Endothelial cell of umbilical vein (primary cell): ENCODE data around the gene FGF9. TPM values are rescaled to one million over a fixed set of nuclear protein-coding genes. Genes with fewer than 3 reads are reported as not detected.

Experiments used
- BruUV-seq: library from RNA; stranded (reverse); fragments of 400-500 nt; replicated peaks from 2 replicates; lab custom pipeline; 2021; lab: Mats Ljungman, UMichigan
- CTCF ChIA-PET: fragments of 300-600, 350-600 bp; sonication (Branson Sonifier 250); formaldehyde crosslinking; loops from one replicate; lab custom pipeline; 2021; ENCODE audit warnings: antibody characterized with exemption, inconsistent platforms; lab: Charles Lee
- POLR2A ChIA-PET: fragments of 300-600, 350-600 bp; sonication (Branson Sonifier 250); formaldehyde crosslinking; loops from one replicate; lab custom pipeline; 2021; ENCODE audit warnings: antibody characterized with exemption, inconsistent platforms; lab: Charles Lee
- DNase-seq: peaks from one replicate; pipeline ENCODE4 v3.0.0-alpha.2; 2011; ENCODE audit warnings: low read depth, low spot score
- FAIRE-seq: peaks from 2 replicates; lab custom pipeline; 2011; peaks lifted over from hg19 to GRCh38; lab: Jason Lieb, UNC
- H2AFZ ChIP-seq: 2 replicates; pipeline ENCODE4 v1.6.0; 2012; ENCODE audit warnings: low read depth, low read length, control low read depth, inconsistent platforms
- H3K27ac ChIP-seq: 2 replicates; pipeline ENCODE4 v1.5.1; 2011; ENCODE audit warnings: low read depth, mild to moderate bottlenecking, control low read depth, low read length, moderate library complexity; ENCODE audit not compliant: insufficient read depth
- H3K27me3 ChIP-seq, 2 experiments: 2 replicates each; pipeline versions ENCODE4 v1.6.0 to v1.6.1; 2011; ENCODE audit warnings: low read length in 2 of 2, mixed read lengths in 1 of 2; ENCODE audit not compliant: control insufficient read depth in 2 of 2, insufficient read depth in 2 of 2
- H3K36me3 ChIP-seq, 2 experiments: 2 replicates in 1 of 2; 3 replicates in 1 of 2; pipeline ENCODE4 v1.5.1; 2011; ENCODE audit warnings: low read length in 2 of 2, mild to moderate bottlenecking in 1 of 2, moderate library complexity in 1 of 2; ENCODE audit not compliant: control insufficient read depth in 2 of 2, insufficient read depth in 2 of 2; ENCODE audit errors: extremely low read depth in 1 of 2
- H3K4me1 ChIP-seq: 3 replicates; pipeline ENCODE4 v1.5.1; 2011; ENCODE audit warnings: mild to moderate bottlenecking, low read length; ENCODE audit not compliant: control insufficient read depth, insufficient read depth; ENCODE audit errors: extremely low read depth
- H3K4me2 ChIP-seq: 2 replicates; pipeline ENCODE4 v1.6.1; 2011; ENCODE audit warnings: low read length, control low read depth, mixed read lengths; ENCODE audit not compliant: insufficient read depth
- H3K4me3 ChIP-seq, 3 experiments: fragments of 200-600 bp in 1 of 3; sonication (generic), shearing (Covaris generic) in 1 of 3; replicated peaks in 1 of 3; 2 replicates each; pipeline ENCODE4 v1.5.1; 2011 to 2016; ENCODE audit warnings: control low read depth in 3 of 3, low read length in 3 of 3, mild to moderate bottlenecking in 2 of 3, inconsistent platforms in 1 of 3, low read depth in 1 of 3, moderate library complexity in 1 of 3; ENCODE audit not compliant: insufficient read depth in 1 of 3
- H3K79me2 ChIP-seq: 2 replicates; pipeline ENCODE4 v1.6.0; 2012; ENCODE audit warnings: low read length, inconsistent platforms; ENCODE audit not compliant: control insufficient read depth, insufficient read depth
- H3K9ac ChIP-seq: replicated peaks from 2 replicates; pipeline ENCODE3; 2011; ENCODE audit warnings: low read length, control low read depth; ENCODE audit not compliant: insufficient read depth; ENCODE audit errors: extremely low read depth
- H3K9me1 ChIP-seq: replicated peaks from 3 replicates; pipeline ENCODE4 v1.6.0; 2011; ENCODE audit warnings: mild to moderate bottlenecking, low read length; ENCODE audit not compliant: control insufficient read depth, insufficient read depth; ENCODE audit errors: extremely low read depth
- H3K9me3 ChIP-seq: replicated peaks from 2 replicates; pipeline ENCODE4 v1.5.1; 2012; ENCODE audit warnings: low read length, inconsistent platforms; ENCODE audit not compliant: control insufficient read depth, insufficient read depth
- H4K20me1 ChIP-seq: replicated peaks from 2 replicates; pipeline ENCODE3; 2011; ENCODE audit warnings: mild to moderate bottlenecking, low read length; ENCODE audit not compliant: control insufficient read depth, insufficient read depth; ENCODE audit errors: extremely low read depth
- EZH2 ChIP-seq: IDR thresholded peaks from 2 replicates; pipeline ENCODE4 v1.6.1; 2012; ENCODE audit warnings: borderline replicate concordance, low read depth, mild to moderate bottlenecking, moderate library complexity, low read length, inconsistent platforms; ENCODE audit not compliant: severe bottlenecking
- FOS ChIP-seq: IDR thresholded peaks from 2 replicates; pipeline ENCODE4 v1.6.1; 2011; ENCODE audit warnings: mild to moderate bottlenecking, low read length, moderate library complexity, borderline replicate concordance; ENCODE audit not compliant: insufficient read depth
- GATA2 ChIP-seq: IDR thresholded peaks from 2 replicates; pipeline ENCODE4 v1.7.0; 2011; ENCODE audit warnings: low read depth, mild to moderate bottlenecking, moderate library complexity, mixed read lengths, low read length; ENCODE audit not compliant: insufficient read length, insufficient read depth
- JUN ChIP-seq: IDR thresholded peaks from 2 replicates; pipeline ENCODE4 v1.6.1; 2011; ENCODE audit warnings: borderline replicate concordance, low read depth; ENCODE audit not compliant: insufficient read length, insufficient read depth
- MYC ChIP-seq: IDR thresholded peaks from one replicate; pipeline ENCODE4 v1.6.1; 2011; ENCODE audit warnings: mild to moderate bottlenecking, low read depth, low read length
- POLR2A ChIP-seq: IDR thresholded peaks from 2 replicates; pipeline ENCODE4 v1.6.1; 2012; ENCODE audit warnings: low read depth, mild to moderate bottlenecking, control low read depth, low read length
- POLR2AphosphoS5 ChIP-seq: IDR thresholded peaks from 2 replicates; pipeline ENCODE4 v1.6.1; 2012; ENCODE audit warnings: low read depth, mild to moderate bottlenecking, control low read depth, low read length, moderate library complexity; ENCODE audit not compliant: insufficient read depth
- dilution Hi-C: fragments of 300-500 bp; cut with MboI; formaldehyde crosslinking; loops from one replicate; pipeline ENCODE4 v1.15.0; 2019; ENCODE audit warnings: low sequenced_read_pairs; ENCODE audit not compliant: extremely low pct_ligation_motif_present
- intact Hi-C: fragments of 100-400 bp; cut with micrococcal nuclease; formaldehyde crosslinking; loops from one replicate; pipeline ENCODE4 v1.10.0; 2022
- polyA plus RNA-seq, 4 experiments: library from polyadenylated mRNA; depleted of rRNA in 3 of 4; stranded (reverse) in 3 of 4; unstranded in 1 of 4; fragments of >200 nt; gene quantifications; 2 replicates each; pipeline versions ENCODE4 v1.2.1 to v1.2.3, GENCODE V29; 2011 to 2012; ENCODE audit warnings: missing spikeins in 1 of 4
- total RNA-seq: library from RNA; stranded (reverse); gene quantifications from 2 replicates; pipeline ENCODE4 v1.2.3, GENCODE V29; 2021
- TF ChIP-seq, protein P1 (sequence below): IDR thresholded peaks from 2 replicates; pipeline ENCODE4 v1.6.1; 2011; ENCODE audit not compliant: insufficient read depth, insufficient read length
- TF ChIP-seq, protein P2 (sequence below), 2 donors: IDR thresholded peaks; 1 replicate in 1 of 2; 2 replicates in 1 of 2; pipeline ENCODE4 v1.5.1; 2011; ENCODE audit warnings: low read length in 2 of 2, mild to moderate bottlenecking in 2 of 2, moderate library complexity in 2 of 2, control low read depth in 1 of 2, inconsistent platforms in 1 of 2, low read depth in 1 of 2; ENCODE audit not compliant: insufficient read depth in 1 of 2; ENCODE audit errors: extremely low read depth in 1 of 2

FGF9 gene
- total and polyA plus RNA-seq, 2 donors (not counting 3 experiments of a cell fraction or from before 2014, with no cell fraction given): not detected

DNA sequence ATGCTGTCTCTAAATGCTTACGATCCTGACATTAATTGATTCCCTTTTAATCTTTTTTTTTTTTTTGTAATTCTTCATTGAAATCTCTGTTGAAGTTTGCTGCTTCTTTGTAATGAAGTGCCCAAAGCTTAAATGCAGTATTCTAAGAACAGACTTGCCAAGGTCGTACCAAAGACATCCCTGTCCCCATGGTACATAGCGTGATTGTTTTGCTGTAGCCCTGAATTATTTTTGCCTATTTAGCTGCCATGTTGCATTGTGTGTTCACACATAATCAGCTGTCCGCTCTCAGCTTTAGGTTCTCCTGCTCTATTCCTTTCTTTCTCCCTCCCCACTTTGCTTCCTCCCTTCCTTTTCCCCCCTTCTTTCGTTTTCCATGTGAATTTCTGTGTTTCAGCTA, 21.1 kb downstream of the FGF9 start:
- Histone ChIP-seq H3K4me1 (no peaks in the 10 kb centered on the region), H3K9me3 (no peaks in the 10 kb centered on the region), H3K9me1 (no peaks in the 10 kb centered on the region), H3K27ac (no peak overlapping the region), H2AFZ (no peak overlapping the region), H3K4me2 (no peak overlapping the region), H3K36me3 (no peaks in the 10 kb centered on the region), H3K4me3 (no peak overlapping the region), H4K20me1 (no peaks in the 10 kb centered on the region), H3K79me2 (no peaks in the 10 kb centered on the region), H3K9ac (no peak overlapping the region), H3K27me3 (no peaks in the 10 kb centered on the region)
- CTCF ChIA-PET: no interaction called here
- BruUV-seq: no TSS peak
- dilution Hi-C loops (no loop called here), intact Hi-C loops (no loop called here)
- POLR2A ChIA-PET: no interaction called here
- DNase-seq: no peak
- TF ChIP-seq EZH2: no peak
- TF ChIP-seq, protein P1, sequence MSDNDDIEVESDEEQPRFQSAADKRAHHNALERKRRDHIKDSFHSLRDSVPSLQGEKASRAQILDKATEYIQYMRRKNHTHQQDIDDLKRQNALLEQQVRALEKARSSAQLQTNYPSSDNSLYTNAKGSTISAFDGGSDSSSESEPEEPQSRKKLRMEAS: no peak
- TF ChIP-seq POLR2A: no peak
- TF ChIP-seq GATA2: no peak
- TF ChIP-seq, protein P2, sequence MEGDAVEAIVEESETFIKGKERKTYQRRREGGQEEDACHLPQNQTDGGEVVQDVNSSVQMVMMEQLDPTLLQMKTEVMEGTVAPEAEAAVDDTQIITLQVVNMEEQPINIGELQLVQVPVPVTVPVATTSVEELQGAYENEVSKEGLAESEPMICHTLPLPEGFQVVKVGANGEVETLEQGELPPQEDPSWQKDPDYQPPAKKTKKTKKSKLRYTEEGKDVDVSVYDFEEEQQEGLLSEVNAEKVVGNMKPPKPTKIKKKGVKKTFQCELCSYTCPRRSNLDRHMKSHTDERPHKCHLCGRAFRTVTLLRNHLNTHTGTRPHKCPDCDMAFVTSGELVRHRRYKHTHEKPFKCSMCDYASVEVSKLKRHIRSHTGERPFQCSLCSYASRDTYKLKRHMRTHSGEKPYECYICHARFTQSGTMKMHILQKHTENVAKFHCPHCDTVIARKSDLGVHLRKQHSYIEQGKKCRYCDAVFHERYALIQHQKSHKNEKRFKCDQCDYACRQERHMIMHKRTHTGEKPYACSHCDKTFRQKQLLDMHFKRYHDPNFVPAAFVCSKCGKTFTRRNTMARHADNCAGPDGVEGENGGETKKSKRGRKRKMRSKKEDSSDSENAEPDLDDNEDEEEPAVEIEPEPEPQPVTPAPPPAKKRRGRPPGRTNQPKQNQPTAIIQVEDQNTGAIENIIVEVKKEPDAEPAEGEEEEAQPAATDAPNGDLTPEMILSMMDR (IDR thresholded peaks at IDR 0.05; ENCODE audit: extremely low read depth in 1 of 2, insufficient read depth in 1 of 2, low read depth in 1 of 2, low read length in 2 of 2): no peak
- no peak for TF ChIP-seq JUN
- TF ChIP-seq MYC: no peak
- no peak for TF ChIP-seq FOS
- no peak for TF ChIP-seq POLR2AphosphoS5
- FAIRE-seq: no peak
